ENCODE results near the gene PRICKLE1. TPM values are rescaled to one million over a fixed set of nuclear protein-coding genes. Genes with fewer than 3 reads are reported as not detected.
A peak's percentile ranks its signal among the peaks of the same experiment; 100 is the strongest.

The PRICKLE1 gene
- total and polyA plus RNA-seq, 2 donors (not counting 3 experiments of a cell fraction or from before 2014, with no cell fraction given): 34.3 to 86.0 TPM

GRCh38 chr12:42483521-42483790 is 106.1 kb downstream of the PRICKLE1 start:
- H4K20me1 ChIP-seq (replicated peaks; ENCODE audit: control insufficient read depth, extremely low read depth, insufficient read depth, low read length): no peaks in the 10 kb centered on the region
- DNase-seq (ENCODE audit: low read depth, low spot score): peak; percentile 70
- peak overlapping the region; percentile 65 for H2AFZ ChIP-seq (ENCODE audit: low read depth, low read length)
- peaks cover 72% of the 10 kb centered on the region for H3K79me2 ChIP-seq (ENCODE audit: control insufficient read depth, insufficient read depth, low read length)
- no peaks in the 10 kb centered on the region for H3K9me3 ChIP-seq (replicated peaks; ENCODE audit: control insufficient read depth, insufficient read depth, low read length)
- no peak for TF ChIP-seq MAX (IDR thresholded peaks at IDR 0.05; ENCODE audit: insufficient read depth, insufficient read length)
- peak; percentile 10 for TF ChIP-seq FOS (IDR thresholded peaks at IDR 0.05; ENCODE audit: borderline replicate concordance, insufficient read depth, low read length)
- TF ChIP-seq CTCF (IDR thresholded peaks at IDR 0.05; ENCODE audit: extremely low read depth in 1 of 2, insufficient read depth in 1 of 2, low read depth in 1 of 2, low read length in 2 of 2): peak in 1 of 2 donors; percentile 4
- H3K4me2 ChIP-seq (ENCODE audit: insufficient read depth, low read length): peak overlapping the region; percentile 74
- ChIA-PET POLR2A (interaction anchor here (0.8 to 2.7 kb wide), 5 partner anchors 94 to 855 kb away, joined by 4 to 7 read pairs (median 5); no protein-coding TSS in a partner anchor), CTCF (interaction anchor here (0.6 to 4.8 kb wide), 39 partner anchors 11 to 961 kb away, joined by 3 to 101 read pairs (median 4); partner anchors contain the start of gene PRICKLE1)
- no peaks in the 10 kb centered on the region for H3K27me3 ChIP-seq (ENCODE audit: control insufficient read depth in 2 of 2, insufficient read depth in 2 of 2, low read length in 2 of 2)
- peaks cover 51% of the 10 kb centered on the region for H3K4me1 ChIP-seq (ENCODE audit: control insufficient read depth, extremely low read depth, insufficient read depth, low read length)
- dilution Hi-C loops (cut with MboI; ENCODE audit: extremely low pct_ligation_motif_present, low sequenced_read_pairs) (no loop called here), intact Hi-C loops (cut with micrococcal nuclease) (loop anchor here (1.0 to 10.0 kb wide), 9 partner anchors 36 to 1221 kb away; no protein-coding TSS in a partner anchor)
- BruUV-seq (replicated peaks): no TSS peak
- FAIRE-seq: no peak
- peak overlapping the region; percentile 96 for H3K27ac ChIP-seq (ENCODE audit: insufficient read depth, low read depth, low read length)
- peak overlapping the region; percentile 59 to 69 (median 59) for H3K4me3 ChIP-seq (replicated peaks in 1 of 3; ENCODE audit: insufficient read depth in 1 of 3, low read depth in 1 of 3, low read length in 3 of 3)
- no peaks in the 10 kb centered on the region for H3K9me1 ChIP-seq (replicated peaks; ENCODE audit: control insufficient read depth, extremely low read depth, insufficient read depth, low read length)
- H3K9ac ChIP-seq (replicated peaks; ENCODE audit: extremely low read depth, insufficient read depth, low read length): peak overlapping the region; percentile 97
- H3K36me3 ChIP-seq (ENCODE audit: control insufficient read depth in 2 of 2, extremely low read depth in 1 of 2, insufficient read depth in 2 of 2, low read length in 2 of 2): no peaks in the 10 kb centered on the region

All from endothelial cell of umbilical vein (primary cell).